ENCODE results near the gene ALOX5.
"Not testable (repeated sequence)": the region's sequence is repeated elsewhere in the genome, so short reads cannot be mapped to it uniquely, and the experiment has no call there.

Gene ALOX5

DNA sequence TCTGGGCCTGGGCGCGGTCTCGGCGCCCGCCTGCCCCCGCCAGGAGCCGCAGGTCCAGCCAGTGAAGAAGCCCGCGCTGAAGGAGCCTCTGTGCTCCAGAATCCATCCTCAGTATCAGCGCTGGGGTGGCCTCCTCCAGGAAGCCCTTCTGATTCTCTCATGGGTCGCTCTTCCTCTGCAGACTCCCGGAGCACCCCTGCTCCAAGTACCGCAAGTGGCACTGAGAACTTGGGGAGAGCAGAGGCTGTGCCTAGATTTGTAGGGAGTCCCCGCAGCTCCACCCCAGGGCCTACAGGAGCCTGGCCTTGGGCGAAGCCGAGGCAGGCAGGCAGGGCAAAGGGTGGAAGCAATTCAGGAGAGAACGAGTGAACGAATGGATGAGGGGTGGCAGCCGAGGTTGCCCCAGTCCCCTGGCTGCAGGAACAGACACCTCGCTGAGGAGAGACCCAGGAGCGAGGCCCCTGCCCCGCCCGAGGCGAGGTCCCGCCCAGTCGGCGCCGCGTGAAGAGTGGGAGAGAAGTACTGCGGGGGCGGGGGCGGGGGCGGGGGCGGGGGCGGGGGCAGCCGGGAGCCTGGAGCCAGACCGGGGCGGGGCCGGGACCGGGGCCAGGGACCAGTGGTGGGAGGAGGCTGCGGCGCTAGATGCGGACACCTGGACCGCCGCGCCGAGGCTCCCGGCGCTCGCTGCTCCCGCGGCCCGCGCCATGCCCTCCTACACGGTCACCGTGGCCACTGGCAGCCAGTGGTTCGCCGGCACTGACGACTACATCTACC lies at the start of gene ALOX5:
Gene ALOX5 (plus strand): TSS at position 641 of the 774 bp plus-strand sequence. CDS start 64 bp downstream, at position 705.
- DNase-seq, result peak; percentile 62

DNA sequence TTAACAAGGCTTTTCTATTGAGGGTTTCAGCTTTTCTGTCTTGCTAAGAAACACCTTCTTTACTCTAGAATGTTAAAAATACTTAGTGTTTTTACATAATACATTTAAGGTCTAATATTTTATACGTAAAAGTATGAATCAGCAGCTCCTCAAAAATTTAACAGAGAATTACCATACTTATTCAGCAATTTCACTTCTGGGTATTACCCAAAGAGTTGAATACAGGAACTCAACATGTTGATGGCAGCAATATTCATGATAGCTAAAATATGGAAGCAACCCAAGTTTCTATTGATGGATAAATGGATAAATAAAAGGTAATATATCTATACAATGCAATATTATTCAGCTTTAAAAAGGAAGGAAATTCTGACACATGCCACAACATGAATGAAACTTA lies 48.9 kb upstream of the ALOX5 start:
- DNase-seq, result no peak

DNA sequence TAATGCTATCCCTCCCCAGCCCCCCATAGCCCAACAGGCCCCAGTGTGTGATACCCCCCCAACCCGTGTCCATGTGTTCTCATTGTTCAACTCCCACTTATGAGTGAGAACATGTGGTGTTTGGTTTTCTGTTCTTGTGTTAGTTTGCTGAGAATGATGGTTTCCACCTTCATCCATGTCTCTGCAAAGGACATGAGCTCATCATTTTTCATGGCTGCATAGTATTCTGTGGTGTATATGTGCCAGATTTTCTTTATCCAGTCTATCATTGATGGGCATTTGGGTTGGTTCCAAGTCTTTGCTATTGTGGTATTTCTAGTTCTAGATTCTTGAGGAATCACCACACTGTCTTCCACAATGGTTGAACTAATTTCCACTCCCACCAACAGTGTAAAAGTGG lies 47.2 kb upstream of the ALOX5 start:
- DNase-seq, result not testable (repeated sequence)

DNA sequence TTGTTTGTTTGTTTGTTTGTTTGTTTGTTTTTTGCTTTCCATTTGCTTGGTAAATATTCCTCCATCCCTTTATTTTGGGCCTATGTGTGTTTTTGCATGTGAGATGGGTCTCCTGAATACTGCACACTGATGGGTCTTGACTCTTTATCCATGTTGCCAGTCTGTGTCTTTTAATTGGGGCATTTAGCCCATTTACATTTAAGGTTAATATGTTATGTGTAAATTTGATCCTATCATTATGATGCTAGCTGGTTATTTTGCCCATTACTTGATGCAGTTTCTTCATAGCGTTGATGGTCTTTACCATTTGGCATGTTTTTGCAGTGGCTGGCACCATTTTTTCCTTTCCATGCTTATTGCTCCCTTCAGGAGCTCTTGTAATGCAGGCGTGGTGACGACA lies 42.2 kb upstream of the ALOX5 start:
- DNase-seq, result not testable (repeated sequence)

DNA sequence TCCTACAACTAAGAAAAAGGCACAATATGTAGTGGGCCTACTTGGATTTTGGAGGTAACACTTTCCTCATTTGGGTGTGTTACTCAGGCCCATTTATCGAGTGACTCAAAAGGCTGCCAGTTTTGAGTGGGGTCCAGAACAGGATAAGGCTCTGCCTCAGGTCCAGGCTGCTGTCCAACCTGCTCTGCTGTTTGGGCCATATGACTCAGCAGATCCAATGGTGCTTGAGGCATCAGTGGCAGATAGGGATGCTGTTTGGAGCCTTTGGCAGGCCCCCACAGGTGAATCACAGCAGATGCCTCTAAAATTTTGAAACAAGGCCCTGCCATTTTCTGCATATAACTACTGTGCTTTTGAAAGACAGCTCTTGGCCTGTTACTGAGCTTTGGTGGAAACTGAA lies 34.1 kb upstream of the ALOX5 start:
- DNase-seq, result no peak

DNA sequence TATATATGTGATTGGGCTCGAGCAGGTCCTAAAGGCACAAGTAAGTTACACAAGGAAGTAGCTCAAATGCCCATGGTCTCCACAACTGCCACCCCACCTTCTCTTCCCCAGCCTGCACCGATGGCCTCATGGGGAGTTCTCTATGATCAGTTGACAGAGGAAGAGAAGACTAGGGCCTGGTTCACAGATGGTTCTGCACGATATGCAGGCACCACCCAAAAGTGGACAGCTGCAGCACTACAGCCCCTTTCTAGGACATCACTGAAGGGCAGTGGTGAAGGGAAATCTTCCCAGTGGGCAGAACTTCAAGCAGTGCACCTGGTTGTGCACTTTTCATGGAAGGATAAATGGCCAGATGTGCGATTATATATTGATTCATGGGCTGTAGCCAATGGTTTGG lies 33.6 kb upstream of the ALOX5 start:
- not testable (repeated sequence) for DNase-seq

DNA sequence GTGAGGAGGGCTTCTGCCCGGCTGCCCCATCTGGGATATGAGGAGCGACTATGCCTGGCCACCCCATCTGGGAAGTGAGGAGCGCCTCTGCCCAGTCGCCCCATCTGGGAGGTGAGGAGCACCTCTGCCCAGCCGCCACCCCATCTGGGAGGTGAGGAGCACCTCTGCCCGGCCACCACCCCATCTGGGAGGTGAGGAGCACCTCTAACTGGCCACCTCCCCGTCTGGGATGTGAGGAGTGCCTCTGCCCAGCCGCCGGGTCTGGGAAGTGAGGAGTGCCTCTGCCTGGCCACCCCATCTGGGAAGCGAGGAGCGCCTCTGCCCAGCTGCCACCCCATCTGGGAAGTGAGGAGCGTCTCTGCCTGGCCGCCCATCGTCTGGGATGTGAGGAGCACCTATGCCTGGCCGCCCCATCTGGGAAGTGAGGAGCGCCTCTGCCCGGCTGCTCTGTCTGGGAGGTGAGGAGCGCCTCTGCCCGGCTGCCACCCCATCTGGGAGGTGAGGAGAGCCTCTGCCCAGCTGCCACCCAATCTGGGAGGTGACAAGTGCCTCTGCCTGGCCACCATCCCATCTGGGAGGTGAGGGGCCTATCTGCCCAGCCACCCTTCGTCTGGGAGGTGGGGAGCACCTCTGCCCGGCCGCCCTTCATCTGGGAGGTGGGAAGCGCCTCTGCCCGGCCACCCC lies 27.2 kb upstream of the ALOX5 start:
- not testable (repeated sequence) for DNase-seq

DNA sequence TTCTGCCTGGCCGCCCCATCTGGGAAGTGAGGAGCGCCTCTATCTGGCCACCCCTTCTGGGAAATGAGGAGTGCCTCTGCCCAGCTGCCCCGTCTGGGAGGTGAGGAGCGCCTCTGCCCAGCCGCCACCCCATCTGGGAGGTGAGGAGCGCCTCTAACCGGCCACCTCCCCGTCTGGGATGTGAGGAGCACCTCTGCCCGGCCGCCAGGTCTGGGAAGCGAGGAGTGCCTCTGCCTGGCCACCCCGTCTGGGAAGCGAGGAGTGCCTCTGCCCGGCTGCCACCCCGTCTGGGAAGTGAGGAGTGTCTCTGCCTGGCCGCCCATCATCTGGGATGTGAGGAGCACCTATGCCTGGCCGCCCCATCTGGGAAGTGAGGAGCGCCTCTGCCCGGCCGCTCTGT lies 26.6 kb upstream of the ALOX5 start:
- not testable (repeated sequence) for DNase-seq

DNA sequence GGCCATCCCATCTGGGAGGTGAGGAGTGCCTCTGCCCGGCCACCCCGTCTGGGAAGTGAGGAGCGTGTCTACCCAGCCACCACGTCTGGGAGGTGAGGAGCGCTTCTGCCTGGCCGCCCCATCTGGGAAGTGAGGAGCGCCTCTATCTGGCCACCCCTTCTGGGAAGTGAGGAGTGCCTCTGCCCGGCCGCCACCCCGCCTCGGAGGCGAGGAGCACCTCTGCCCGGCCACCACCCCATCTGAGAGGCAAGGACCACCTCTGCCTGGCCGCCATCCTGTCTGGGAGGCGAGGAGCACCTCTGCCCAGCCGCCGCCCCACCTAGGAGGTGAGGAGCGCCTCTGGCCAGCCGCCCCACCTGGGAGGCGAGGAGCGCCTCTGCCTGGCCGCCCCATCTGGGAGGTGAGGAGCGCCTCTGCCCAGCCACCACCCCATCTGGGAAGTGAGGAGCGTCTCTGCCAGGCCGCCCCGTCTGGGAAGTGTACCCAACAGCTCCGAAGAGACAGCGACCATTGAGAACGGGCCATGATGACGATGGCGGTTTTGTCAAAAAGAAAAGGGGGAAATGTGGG lies 25.7 kb upstream of the ALOX5 start:
- DNase-seq, result not testable (repeated sequence)

DNA sequence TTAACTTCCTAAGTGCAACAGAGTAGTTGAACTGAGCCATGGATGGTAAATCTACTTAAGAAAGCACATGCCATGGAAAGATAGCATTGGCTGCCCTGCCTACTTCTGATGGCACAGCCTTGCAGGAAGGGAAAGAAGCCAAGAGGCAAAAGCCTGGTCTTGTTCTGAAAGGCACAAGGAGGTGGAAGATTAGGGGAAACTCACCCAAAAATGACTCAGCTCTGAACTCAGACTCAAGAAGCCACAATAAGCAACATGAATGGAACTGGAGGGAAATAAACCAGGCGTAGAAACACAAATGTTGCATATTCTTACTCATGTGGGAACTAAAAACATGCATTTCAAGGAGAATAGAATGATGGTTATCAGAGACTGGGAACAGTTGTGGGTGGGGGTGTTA lies 20.8 kb upstream of the ALOX5 start:
- no peak for DNase-seq

DNA sequence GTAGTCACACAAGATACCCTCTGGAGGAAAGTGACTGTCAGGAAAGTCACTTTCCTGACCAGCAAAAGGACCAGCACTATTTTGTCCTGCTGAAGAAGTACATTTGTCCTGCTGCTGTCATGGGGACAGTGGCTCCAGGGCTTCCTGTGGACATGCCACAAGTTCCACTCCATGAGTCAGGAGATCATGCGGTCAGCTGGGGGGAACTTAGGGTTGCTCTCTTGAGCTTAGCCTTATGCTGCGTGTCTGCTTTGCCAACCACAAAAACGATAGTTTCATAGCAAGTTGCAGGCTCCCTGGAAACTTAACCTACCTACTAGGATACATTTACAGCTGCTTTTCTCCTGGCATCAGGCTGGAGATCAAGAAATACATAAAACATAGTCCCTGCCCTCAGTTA lies 19.8 kb upstream of the ALOX5 start:
- no peak for DNase-seq

DNA sequence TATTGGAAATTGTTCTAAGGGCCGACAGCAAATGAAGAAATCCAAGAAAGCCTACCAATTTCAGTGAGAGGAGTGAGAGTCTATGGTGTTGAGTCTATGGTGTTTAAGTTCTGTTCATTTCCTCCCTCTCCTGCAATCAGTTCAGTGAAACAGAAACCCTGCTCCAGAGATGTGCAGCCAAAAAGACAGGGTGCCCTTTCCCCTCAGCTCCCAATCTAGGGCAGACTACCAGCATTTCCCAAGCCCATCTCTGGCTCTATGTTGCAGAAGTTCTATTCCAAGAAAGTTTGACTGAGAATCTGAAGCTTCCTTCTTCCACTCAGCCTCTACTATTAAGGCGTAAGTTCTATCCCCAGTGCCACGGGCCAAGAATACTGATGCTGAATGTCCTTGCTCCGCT lies 18.5 kb upstream of the ALOX5 start:
- DNase-seq, result no peak

DNA sequence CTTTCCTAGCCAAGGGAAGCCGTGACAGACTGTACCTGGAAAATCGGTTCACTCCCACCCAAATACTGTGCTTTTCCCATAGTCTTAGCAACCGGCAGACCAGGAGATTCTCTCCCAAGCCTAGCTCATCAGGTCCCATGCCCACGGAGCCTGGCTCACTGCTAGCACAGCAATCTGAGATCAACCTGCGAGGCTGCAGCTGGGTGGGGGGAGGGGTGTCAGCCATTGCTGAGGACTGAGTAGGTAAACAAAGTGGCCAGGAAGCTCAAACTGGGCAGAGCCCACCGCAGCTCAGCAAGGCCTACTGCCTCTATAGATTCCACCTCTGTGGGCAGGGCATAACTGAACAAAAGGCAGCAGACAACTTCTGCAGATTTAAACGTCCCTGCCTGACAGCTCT lies 15.1 kb upstream of the ALOX5 start:
- not testable (repeated sequence) for DNase-seq

DNA sequence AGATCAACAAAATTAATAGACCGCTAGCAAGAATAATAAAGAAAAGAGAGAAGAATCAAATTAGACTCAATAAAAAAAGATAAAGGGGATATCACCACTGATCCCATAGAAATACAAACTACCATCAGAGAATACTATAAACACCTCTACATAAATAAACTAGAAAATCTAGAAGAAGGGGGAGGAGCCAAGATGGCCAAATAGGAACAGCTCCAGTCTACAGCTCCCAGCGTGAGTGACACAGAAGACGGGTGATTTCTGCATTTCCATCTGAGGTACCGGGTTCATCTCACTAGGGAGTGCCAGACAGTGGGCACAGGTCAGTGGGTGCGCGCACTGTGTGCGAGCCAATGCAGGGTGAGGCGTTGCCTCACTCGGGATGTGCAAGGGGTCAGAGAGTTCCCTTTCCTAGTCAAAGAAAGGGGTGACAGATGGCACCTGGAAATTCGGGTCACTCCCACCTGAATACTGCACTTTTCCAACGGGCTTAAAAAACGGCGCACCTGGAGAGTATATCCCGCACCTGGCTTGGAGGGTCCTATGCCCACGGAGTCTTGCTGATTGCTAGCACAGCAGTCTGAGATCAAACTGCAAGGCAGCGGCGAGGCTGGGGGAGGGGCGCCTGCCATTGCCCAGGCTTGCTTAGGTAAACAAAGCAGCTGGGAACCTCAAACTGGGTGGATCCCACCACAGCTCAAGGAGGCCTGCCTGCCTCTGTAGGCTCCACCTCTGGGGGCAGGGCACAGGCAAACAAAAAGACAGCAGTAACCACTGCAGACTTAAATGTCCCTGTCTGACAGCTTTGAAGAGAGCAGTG lies 11.8 kb upstream of the ALOX5 start:
- DNase-seq, result not testable (repeated sequence)

DNA sequence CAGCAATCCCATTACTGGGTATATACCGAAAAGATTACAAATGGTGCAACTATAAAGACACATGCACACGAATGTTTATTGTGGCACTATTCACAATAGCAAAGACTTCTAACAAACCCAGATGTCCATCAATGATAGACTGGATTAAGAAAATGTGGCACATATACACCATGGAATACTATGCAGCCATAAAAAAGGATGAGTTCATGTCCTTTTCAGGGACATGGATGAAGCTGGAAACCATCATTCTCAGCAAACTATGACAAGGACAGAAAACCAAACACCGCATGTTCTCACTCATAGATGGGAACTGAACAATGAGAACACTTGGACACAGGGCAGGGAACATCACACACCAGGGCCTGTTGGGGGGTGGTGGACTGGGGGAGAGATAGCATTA lies 6.4 kb upstream of the ALOX5 start:
- not testable (repeated sequence) for DNase-seq

DNA sequence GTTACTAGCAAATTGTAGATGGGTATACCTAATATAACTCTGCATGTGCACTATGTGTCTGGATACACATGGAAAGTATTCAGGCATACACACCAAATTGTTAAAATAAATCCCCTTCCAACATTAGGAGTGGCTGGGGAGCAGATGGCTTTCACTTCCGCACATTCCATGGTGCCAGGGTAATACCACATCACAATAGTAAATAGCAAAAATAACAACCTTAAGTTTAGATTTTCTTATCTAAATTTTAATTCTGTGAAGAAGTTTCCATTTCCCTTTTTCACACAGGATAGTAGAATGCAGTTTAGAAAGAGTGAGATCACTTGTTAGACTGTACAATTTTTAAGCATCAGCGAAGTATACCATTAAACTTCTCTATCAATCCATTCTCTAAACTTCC lies 5.8 kb upstream of the ALOX5 start:
- no peak for DNase-seq

DNA sequence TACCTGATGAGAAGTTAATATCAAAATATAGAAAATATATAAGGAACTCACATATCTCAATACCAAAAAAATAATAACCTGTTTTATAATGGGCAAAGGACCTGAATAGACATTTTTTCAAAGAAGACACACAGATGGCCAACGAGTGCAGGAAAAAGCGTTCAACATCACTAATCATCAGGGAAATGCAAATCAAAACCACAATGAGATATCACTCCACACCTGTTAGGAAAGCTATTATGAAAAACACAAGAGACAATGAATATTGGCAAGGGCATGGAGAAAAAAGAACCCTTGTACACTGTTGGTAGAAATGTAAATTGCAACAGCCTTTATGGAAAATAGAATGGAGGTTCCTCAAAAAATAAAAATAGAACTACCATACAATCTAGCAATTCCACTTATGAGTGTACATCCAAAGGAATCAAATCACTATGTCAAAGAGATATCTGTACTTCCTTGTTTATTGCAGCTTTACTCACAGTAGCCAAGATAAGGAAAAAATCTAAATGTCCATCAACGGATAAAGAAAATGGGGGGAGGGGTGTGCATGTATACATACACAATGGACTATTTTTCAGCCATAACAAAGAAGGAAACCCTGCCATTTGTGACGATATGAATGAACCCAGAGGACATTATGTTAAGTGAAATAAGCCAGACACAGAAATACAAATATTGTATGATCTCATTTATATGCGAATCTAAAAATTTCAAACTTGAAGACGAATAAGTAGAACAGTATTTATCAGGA lies 3.6 kb upstream of the ALOX5 start:
- DNase-seq, result peak; percentile 64

DNA sequence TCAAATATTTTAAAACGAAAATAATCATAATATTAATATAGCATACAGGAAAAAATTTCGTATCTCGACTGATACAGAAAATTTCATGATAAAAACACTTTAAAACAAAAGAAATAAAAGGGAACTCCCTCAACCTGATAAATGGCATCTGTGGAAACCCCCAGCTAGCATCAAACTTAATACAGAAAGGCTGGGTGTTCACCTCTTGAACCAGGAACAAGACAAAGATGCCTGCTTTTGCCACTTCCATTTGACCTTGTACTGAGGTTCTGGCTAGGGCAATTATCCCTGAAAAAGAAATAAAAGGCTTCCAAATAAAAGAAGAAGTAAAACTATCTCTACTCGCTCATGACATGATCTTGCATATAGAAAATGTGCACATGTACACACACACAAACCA lies 2.5 kb upstream of the ALOX5 start:
- no peak for DNase-seq

DNA sequence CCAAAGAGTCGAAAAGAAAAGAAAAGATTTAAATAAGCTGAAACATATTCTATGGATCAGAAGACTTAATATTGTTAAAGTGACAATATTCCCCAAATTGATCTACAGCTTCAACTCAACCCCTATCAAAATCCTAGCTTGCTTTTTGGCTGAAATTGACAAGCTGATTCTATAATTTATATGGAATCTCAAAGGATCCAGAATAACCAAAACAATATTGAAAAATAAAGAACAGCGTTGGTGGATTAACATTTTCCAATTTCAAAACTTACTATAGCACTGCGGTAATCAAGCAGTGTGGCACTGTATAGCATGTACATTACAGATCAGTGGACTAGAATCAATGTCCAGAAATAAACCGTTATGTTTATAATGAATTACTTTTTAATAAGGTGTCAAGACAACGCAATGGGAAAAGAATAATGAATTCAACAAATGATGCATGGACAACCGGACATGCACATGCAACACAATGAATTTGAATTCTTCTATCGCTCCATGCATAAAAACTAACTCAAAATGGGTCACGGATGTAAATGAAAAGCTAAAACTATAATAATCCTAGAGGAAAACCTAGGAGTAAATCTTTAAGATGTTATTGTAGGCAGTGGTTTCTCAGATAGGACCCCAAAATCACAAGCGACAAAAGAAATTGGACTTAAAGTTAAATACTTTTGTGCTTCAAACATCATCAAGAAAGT lies 1.6 kb upstream of the ALOX5 start:
- no peak for DNase-seq

DNA sequence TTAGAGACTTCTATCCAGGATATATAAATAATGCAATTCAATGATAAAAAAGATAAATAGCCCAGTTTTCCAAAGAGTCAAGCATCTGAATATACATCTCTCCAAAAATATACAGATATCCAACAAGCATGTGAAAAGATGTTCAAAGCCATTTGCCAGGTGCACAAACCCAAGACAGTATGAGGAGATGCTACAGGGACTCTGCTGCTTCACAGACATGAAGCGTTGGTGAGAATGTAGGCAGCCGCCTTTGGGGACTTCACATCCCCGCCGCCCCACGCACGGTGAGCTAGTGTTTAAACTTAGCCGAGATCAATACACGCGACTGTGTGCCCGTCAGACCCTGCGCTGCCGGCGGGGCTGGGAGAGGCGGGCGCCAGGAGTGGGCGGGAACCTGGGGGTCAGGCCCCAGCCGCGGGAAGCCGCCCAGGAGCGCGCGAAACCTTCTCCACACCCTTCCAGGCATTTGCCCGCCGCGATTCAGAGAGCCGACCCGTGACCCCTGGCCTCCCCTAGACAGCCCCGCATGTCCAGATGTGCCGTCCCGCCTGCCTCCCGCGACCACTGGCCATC lies 927 bp upstream of the ALOX5 start:
- peak; percentile 46 for DNase-seq

DNA sequence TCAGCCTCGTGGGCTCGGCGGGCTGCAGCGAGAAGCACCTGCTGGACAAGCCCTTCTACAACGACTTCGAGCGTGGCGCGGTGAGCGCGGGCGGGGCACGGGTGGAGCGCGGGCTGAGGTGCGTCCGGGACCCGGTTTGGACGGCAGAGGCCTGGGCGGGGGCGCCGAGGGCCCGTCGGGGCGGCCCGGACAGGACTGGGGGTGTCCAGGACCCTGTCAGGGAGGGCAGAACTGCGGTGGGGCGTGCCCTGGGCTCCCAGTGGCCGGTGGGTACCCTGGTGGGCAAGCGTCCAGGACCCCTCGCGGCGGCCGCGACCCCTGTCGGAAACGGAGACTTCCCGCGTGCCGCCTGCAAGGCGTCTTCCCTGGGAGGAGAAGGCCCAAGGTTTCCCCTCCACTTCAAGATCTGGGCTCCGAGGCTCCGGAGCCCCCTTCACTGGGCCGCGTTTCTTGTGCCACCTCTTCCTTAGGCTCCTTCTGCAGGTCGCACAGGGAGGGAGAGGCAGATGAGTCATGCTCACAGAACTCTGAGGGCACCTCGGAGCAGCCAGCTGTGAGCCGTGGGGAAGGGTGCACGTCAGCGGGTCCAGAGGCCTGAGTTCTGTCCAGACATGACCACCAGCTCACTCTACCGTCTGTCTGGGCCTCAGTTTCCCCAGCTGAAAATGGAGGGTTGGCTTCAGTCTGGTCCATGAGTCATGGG lies 485 bp downstream of the ALOX5 start:
- no peak for DNase-seq
